OCI-LY3 (cell line): ENCODE measurements around the gene VPS13D.

ENCODE experiments used
- H2AFZ ChIP-seq: fragments of 200-600, 300-600 bp; shearing (Covaris generic); 2 replicates; pipeline ENCODE4 v1.6.0; 2014; ENCODE audit warnings: antibody characterized with exemption, low read depth, low read length
- H3K27ac ChIP-seq: fragments of 200-600, 300-600 bp; sonication (generic); 2 replicates; pipeline ENCODE4 v1.5.1; 2014; ENCODE audit warnings: mild to moderate bottlenecking, low read length, moderate library complexity, mixed read lengths
- H3K27me3 ChIP-seq: fragments of 200-600, 300-600 bp; sonication (generic); 2 replicates; pipeline ENCODE4 v1.6.1; 2014; ENCODE audit warnings: low read depth, low read length, mixed read lengths
- H3K36me3 ChIP-seq: fragments of 200-600, 300-600 bp; sonication (generic); replicated peaks from 2 replicates; pipeline ENCODE3; 2014; ENCODE audit warnings: low read depth, low read length, mixed read lengths
- H3K4me1 ChIP-seq: fragments of 300-600, 200-600 bp; sonication (generic); 2 replicates; pipeline ENCODE4 v1.6.1; 2014; ENCODE audit warnings: low read length, mixed read lengths
- H3K4me2 ChIP-seq: fragments of 200-600, 300-600 bp; sonication (generic); 2 replicates; pipeline ENCODE4 v1.6.1; 2014; ENCODE audit warnings: low read length, mixed read lengths
- H3K4me3 ChIP-seq: fragments of 300-600, 200-600 bp; sonication (generic); 2 replicates; pipeline ENCODE4 v1.5.1; 2014; ENCODE audit warnings: antibody characterized with exemption, mild to moderate bottlenecking, low read length, moderate library complexity
- H3K79me2 ChIP-seq: fragments of 300-600, 200-600 bp; shearing (Covaris generic); 2 replicates; pipeline ENCODE4 v1.6.1; 2014; ENCODE audit warnings: mild to moderate bottlenecking, low read length, mixed read lengths
- H3K9ac ChIP-seq: fragments of 300-600, 200-600 bp; shearing (Covaris generic); 2 replicates; pipeline ENCODE4 v1.6.0; 2014; ENCODE audit warnings: mild to moderate bottlenecking, low read length, moderate library complexity
- H3K9me3 ChIP-seq: fragments of 200-600, 300-600 bp; shearing (Covaris generic); 2 replicates; pipeline ENCODE4 v1.6.1; 2014; ENCODE audit warnings: low read length, mixed read lengths; ENCODE audit not compliant: insufficient read depth
- H4K20me1 ChIP-seq: fragments of 200-600, 300-600 bp; sonication (generic); 2 replicates; pipeline ENCODE4 v1.6.1; 2016; ENCODE audit warnings: low read length, mixed read lengths; ENCODE audit not compliant: insufficient read depth
- EZH2phosphoT487 ChIP-seq: fragments of 200-600 bp; shearing (Covaris generic); IDR thresholded peaks from 2 replicates; pipeline ENCODE4 v1.6.1; 2018; ENCODE audit warnings: antibody characterized with exemption, mixed run types, low read depth
- TF ChIP-seq, protein P1 (sequence below): fragments of 200-600, 300-600 bp; sonication (generic); IDR thresholded peaks from 2 replicates; pipeline ENCODE4 v1.5.1; 2014; ENCODE audit warnings: antibody characterized with exemption, low read length, low read depth

VPS13D gene

DNA sequence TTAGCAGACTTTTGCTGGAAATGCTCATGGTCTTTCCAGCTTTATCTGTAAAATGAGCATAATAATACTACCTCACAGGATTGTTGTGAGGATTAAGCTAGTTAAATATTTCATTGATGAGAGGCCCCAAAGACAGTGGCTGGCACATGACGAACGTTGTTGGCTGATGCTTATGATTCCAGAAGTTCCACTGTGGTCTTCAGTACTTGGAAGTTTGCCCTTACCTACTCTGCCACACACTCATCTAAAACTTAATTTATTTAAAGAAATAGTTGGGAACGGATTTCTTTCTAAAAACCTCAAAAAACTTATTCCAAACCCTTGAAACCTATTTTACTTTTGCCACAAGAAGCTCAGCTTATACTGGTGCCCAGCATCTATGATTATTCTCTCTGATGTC lies 217.5 kb downstream of the VPS13D start:
- no peak overlapping the region for H3K4me3 ChIP-seq
- H3K4me2 ChIP-seq: no peak overlapping the region
- H3K27ac ChIP-seq: no peak overlapping the region
- peaks cover 27% of the 10 kb centered on the region for H3K27me3 ChIP-seq
- peaks cover 43% of the 10 kb centered on the region for H4K20me1 ChIP-seq
- H3K9ac ChIP-seq: no peak overlapping the region
- H3K36me3 ChIP-seq: peaks cover 7% of the 10 kb centered on the region
- H3K9me3 ChIP-seq: no peaks in the 10 kb centered on the region
- TF ChIP-seq, protein P1, sequence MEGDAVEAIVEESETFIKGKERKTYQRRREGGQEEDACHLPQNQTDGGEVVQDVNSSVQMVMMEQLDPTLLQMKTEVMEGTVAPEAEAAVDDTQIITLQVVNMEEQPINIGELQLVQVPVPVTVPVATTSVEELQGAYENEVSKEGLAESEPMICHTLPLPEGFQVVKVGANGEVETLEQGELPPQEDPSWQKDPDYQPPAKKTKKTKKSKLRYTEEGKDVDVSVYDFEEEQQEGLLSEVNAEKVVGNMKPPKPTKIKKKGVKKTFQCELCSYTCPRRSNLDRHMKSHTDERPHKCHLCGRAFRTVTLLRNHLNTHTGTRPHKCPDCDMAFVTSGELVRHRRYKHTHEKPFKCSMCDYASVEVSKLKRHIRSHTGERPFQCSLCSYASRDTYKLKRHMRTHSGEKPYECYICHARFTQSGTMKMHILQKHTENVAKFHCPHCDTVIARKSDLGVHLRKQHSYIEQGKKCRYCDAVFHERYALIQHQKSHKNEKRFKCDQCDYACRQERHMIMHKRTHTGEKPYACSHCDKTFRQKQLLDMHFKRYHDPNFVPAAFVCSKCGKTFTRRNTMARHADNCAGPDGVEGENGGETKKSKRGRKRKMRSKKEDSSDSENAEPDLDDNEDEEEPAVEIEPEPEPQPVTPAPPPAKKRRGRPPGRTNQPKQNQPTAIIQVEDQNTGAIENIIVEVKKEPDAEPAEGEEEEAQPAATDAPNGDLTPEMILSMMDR: no peak
- no peak for TF ChIP-seq EZH2phosphoT487
- H3K79me2 ChIP-seq: no peaks in the 10 kb centered on the region
- H3K4me1 ChIP-seq: peaks cover 16% of the 10 kb centered on the region
- H2AFZ ChIP-seq: no peak overlapping the region

DNA sequence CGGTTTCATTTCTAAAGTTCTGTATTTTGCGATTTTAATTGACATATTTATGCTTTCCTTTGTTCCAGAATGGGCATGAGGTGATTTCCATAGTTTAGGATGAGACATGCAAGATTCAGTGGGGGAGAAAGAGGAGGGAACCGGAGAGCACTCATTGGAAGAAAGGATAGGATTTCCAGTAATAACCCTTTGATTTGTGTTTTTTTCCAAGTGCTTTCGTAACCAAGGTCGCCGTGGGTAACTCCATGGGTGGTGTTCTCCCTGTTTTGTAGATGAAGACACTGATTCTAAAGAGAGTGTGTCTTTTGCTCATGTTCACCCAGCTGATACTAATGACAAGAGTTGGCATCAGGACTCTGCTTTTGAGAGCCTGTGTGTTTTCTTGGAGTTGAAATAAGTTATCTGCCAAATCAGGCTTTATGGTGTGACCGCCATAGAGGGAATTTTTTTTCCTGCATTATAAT lies 218.1 kb downstream of the VPS13D start:
- Histone ChIP-seq H3K27ac (no peak overlapping the region), H3K9me3 (no peaks in the 10 kb centered on the region), H3K36me3 (peaks cover 7% of the 10 kb centered on the region), H3K4me1 (peaks cover 16% of the 10 kb centered on the region), H3K79me2 (no peaks in the 10 kb centered on the region), H4K20me1 (peaks cover 48% of the 10 kb centered on the region), H3K9ac (no peak overlapping the region), H2AFZ (no peak overlapping the region), H3K4me3 (no peak overlapping the region), H3K4me2 (no peak overlapping the region), H3K27me3 (peaks cover 31% of the 10 kb centered on the region)
- TF ChIP-seq, protein P1: no peak
- TF ChIP-seq EZH2phosphoT487: no peak

DNA sequence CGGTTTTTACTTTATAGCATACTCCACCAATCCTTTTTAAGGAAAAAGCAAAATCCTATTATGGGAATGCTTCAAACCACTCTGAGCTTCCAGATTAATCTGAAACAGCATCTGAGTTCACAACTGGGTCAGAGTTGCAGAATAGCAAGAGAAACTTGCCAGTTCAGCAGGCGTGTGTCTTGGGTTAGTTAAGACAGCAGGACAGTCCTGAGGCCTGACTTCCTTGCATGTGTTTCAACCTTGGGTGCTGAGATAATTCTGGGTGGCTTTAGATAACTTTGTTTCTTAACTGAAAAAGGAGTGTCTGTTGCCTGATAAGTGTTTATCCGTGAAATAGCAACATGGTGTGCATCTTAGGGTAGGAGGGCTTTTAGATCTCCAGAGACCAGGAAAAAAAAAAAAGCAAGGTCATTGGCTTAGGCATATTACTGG lies 218.9 kb downstream of the VPS13D start:
- Histone ChIP-seq H3K9ac (no peak overlapping the region), H4K20me1 (peaks cover 52% of the 10 kb centered on the region), H3K36me3 (peaks cover 4% of the 10 kb centered on the region), H3K27me3 (peaks cover 33% of the 10 kb centered on the region), H3K27ac (no peak overlapping the region), H2AFZ (no peak overlapping the region), H3K79me2 (no peaks in the 10 kb centered on the region), H3K4me3 (no peak overlapping the region), H3K4me2 (peak overlapping the region; percentile 59; the same call in 1 of the 2 replicates), H3K4me1 (peaks cover 16% of the 10 kb centered on the region), H3K9me3 (no peaks in the 10 kb centered on the region)
- no peak for TF ChIP-seq EZH2phosphoT487
- TF ChIP-seq, protein P1: no peak

DNA sequence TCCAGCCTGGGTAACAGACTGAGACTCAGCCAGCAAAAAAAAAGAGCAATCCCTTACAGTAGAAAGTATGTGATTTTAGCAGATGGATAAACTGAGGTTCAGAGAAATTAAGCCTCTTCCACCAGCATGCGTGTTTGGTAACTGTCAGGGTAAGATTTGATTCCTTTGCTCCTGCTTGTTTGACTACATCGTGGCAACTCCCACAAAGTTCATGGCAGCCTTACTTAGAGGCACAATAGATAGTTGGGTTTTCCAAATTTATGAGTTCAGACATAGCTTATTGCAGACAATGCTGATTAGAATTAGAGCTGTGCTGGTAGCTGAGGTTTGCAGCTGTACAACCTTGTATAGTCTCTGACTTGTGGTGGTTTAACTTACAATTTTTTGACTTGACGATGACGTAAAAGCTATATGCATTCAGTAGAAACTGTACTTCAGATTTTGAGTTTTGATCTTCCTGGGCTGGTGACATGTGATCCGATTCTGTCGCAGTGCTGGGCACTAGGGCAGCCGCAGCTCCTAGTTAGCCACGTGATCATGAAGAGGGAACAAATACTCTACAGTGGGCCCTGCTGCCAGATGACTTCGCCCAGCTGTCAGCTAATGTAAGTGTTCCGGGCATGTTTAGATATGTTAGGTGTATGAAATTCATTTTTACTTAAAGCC lies 220.4 kb downstream of the VPS13D start:
- H3K4me2 ChIP-seq: peak overlapping the region; percentile 58
- no peak overlapping the region for H3K4me3 ChIP-seq

More for the DNA sequence above, 220.4 kb downstream of the VPS13D start:
- peaks cover 4% of the 10 kb centered on the region for H3K36me3 ChIP-seq
- H3K9me3 ChIP-seq: no peaks in the 10 kb centered on the region
- H3K27me3 ChIP-seq: peaks cover 33% of the 10 kb centered on the region
- H2AFZ ChIP-seq: no peak overlapping the region
- no peak overlapping the region for H3K9ac ChIP-seq
- no peaks in the 10 kb centered on the region for H3K79me2 ChIP-seq
- H3K27ac ChIP-seq: no peak overlapping the region
- TF ChIP-seq, protein P1: no peak
- no peak for TF ChIP-seq EZH2phosphoT487
- H3K4me1 ChIP-seq: peaks cover 16% of the 10 kb centered on the region
- peaks cover 58% of the 10 kb centered on the region for H4K20me1 ChIP-seq
